ENCODE data around the gene CTNNB1.

DNA sequence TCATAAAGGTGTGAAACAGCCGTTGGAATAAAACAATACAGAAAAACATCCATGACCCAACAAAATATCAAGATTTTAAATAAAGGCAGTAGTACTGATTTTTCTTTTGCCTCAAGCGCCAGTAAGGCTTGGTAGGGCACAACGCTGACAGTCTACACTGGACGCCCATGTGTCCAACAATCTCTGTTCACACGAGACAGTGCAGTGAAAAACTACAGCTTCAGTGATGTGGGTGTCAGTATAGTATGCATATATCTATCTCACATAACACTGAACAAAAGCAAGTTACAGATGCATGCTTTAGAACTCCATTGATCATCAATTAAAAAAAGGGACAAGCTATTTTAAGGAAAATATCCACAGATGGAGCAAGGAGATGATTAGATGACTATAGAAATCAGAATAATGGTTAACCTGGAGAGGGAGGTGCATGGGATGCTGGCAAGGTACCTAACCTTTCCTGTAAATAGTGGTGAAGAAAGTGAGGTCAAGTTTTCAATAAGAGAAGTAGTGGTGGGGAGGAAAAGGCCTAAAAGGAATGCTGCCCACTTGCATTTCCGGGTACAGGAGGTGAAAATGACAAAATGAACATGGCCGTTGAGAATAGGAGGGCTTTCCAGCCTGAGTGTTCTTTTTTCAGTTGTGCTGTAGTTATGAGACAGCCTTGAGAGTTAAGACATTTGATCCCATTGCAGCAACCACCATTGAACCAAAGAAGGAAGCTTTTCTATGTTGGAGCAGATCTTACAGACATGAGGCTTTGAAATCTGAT lies 42.7 kb downstream of the CTNNB1 start:
- no peak for TF ChIP-seq CTCF (IDR thresholded peaks at IDR 0.05; ENCODE audit: low read length)
- TF ChIP-seq EZH2 (IDR thresholded peaks at IDR 0.05; ENCODE audit: borderline replicate concordance, low read length): no peak
